ENCODE data around the gene ARVCF. TPM values are rescaled to one million over a fixed set of nuclear protein-coding genes. Genes with fewer than 3 reads are reported as not detected.

Gene ARVCF
- total and polyA plus RNA-seq, 9 of the 15 experiments (the other 6 are each of a cell fraction or from before 2014, with no cell fraction given) = 0.03 to 97.4 (median 15.6) TPM

GRCh38 chr22:19964701-19965386 lies 51.8 kb downstream of the ARVCF start (continued):
- TF ChIP-seq HNRNPLL (IDR thresholded peaks at IDR 0.05; ENCODE audit: low read depth, low read length, poor library complexity, severe bottlenecking) (no peak), POLR2G (IDR thresholded peaks at IDR 0.05; ENCODE audit: low read depth, low read length) (peak; percentile 79), ZC3H11A (IDR thresholded peaks at IDR 0.05; ENCODE audit: low read depth, low read length) (no peak), ID3 (CRISPR knock-in tag; IDR thresholded peaks at IDR 0.05) (no peak), ID3 (tag; IDR thresholded peaks at IDR 0.05) (peak; percentile 29; the same call in 1 of the 2 replicates), TCF7L2 (IDR thresholded peaks at IDR 0.05; ENCODE audit: low read depth, low read length) (no peak), C11orf30 (IDR thresholded peaks at IDR 0.05; ENCODE audit: low read depth) (no peak), E2F3 (CRISPR knock-in tag; IDR thresholded peaks at IDR 0.05) (no peak), PYGO2 (tag; IDR thresholded peaks at IDR 0.05) (no peak), ZNF75A (CRISPR knock-in tag; IDR thresholded peaks at IDR 0.05) (no peak), ZNF639 (CRISPR knock-in tag; conservative IDR thresholded peaks at IDR 0.05 in 1 of 2, IDR thresholded peaks at IDR 0.05 in 1 of 2) (no peak), HSF4 (CRISPR knock-in tag; IDR thresholded peaks at IDR 0.05; ENCODE audit: borderline replicate concordance) (no peak), MAX (CRISPR knock-in tag; IDR thresholded peaks at IDR 0.05) (no peak), ZNF239 (CRISPR knock-in tag; IDR thresholded peaks at IDR 0.05) (no peak), VEZF1 (CRISPR knock-in tag; IDR thresholded peaks at IDR 0.05) (no peak), ZNF263 (CRISPR knock-in tag; IDR thresholded peaks at IDR 0.05; ENCODE audit: borderline replicate concordance) (no peak), POLR2AphosphoS2 (IDR thresholded peaks at IDR 0.05; ENCODE audit: low read length) (peak; percentile 70; the same call in 1 of the 2 replicates), DNMT1 (IDR thresholded peaks at IDR 0.05) (no peak), GTF2A2 (tag; IDR thresholded peaks at IDR 0.05) (no peak), HDGF (IDR thresholded peaks at IDR 0.05) (0 out of 2 replicates have a peak, but pooled peaks have one; percentile 42), E2F1 (CRISPR knock-in tag; IDR thresholded peaks at IDR 0.05) (peak; percentile 49; the same call in 1 of the 2 replicates), SMAD4 (CRISPR knock-in tag; conservative IDR thresholded peaks at IDR 0.05) (no peak), FOXJ2 (tag; IDR thresholded peaks at IDR 0.05) (no peak), STAG1 (CRISPR knock-in tag; IDR thresholded peaks at IDR 0.05; ENCODE audit: borderline replicate concordance) (no peak)

Measured in K562 (cell line).